ENCODE data around the gene LHFPL2.

- TF ChIP-seq CTCF (IDR thresholded peaks at IDR 0.05; ENCODE audit: low read depth, low read length, poor library complexity, severe bottlenecking): no peak
- TF ChIP-seq EZH2phosphoT487 (IDR thresholded peaks at IDR 0.05; ENCODE audit: borderline replicate concordance, low read length): no peak
Observed at GRCh38 chr5:78665534-78665933, 17.0 kb upstream of the LHFPL2 start.
